MCF 10A (cell line): ENCODE measurements around the gene CDK3. TPM values are rescaled to one million over a fixed set of nuclear protein-coding genes. Genes with fewer than 3 reads are reported as not detected.
"Not testable (repeated sequence)": the region's sequence is repeated elsewhere in the genome, so short reads cannot be mapped to it uniquely, and the experiment has no call there.

ENCODE experiments used
- BruUV-seq: library from RNA; stranded (reverse); fragments of 400-500 nt; replicated peaks from 2 replicates; lab custom pipeline; 2021; lab: Mats Ljungman, UMichigan
- CTCF ChIA-PET: fragments of 300-600 bp; sonication (Branson Sonifier 250); formaldehyde crosslinking; extraction: SDS; loops from one replicate; lab custom pipeline; 2021; ENCODE audit warnings: antibody characterized with exemption, inconsistent platforms; lab: Yijun Ruan, JAX
- POLR2A ChIA-PET: fragments of 300-600, 350-650 bp; sonication (Branson Sonifier 250); formaldehyde crosslinking; extraction: SDS; loops from one replicate; lab custom pipeline; 2020; ENCODE audit warnings: antibody characterized with exemption, inconsistent platforms; lab: Yijun Ruan, JAX
- DNase-seq: peaks from one replicate; pipeline ENCODE4 v3.0.0-alpha.2; 2018; ENCODE audit not compliant: unreplicated experiment
- H3K27ac Mint-ChIP-seq: one replicate; pipeline ENCODE4 v1.8.0; 2022; ENCODE audit warnings: mild to moderate bottlenecking, low read depth, mixed read lengths; ENCODE audit not compliant: unreplicated experiment
- H3K27me3 Mint-ChIP-seq: one replicate; pipeline ENCODE4 v1.8.0; 2022; ENCODE audit warnings: mixed read lengths; ENCODE audit not compliant: insufficient read depth, unreplicated experiment
- H3K36me3 Mint-ChIP-seq: one replicate; pipeline ENCODE4 v1.8.0; 2022; ENCODE audit warnings: mild to moderate bottlenecking, moderate library complexity, mixed read lengths; ENCODE audit not compliant: insufficient read depth, unreplicated experiment
- H3K4me1 Mint-ChIP-seq: one replicate; pipeline ENCODE4 v1.8.0; 2022; ENCODE audit warnings: mixed read lengths; ENCODE audit not compliant: insufficient read depth, unreplicated experiment
- H3K4me3 Mint-ChIP-seq: one replicate; pipeline ENCODE4 v1.8.0; 2022; ENCODE audit warnings: mild to moderate bottlenecking, moderate library complexity, mixed read lengths; ENCODE audit not compliant: unreplicated experiment
- H3K9me3 Mint-ChIP-seq: one replicate; pipeline ENCODE4 v1.8.0; 2022; ENCODE audit warnings: mixed read lengths; ENCODE audit not compliant: unreplicated experiment
- CTCF ChIP-seq: fragments of 200-600 bp; IDR thresholded peaks from one replicate; pipeline ENCODE4 v1.8.0; 2022; ENCODE audit warnings: antibody characterized with exemption, mild to moderate bottlenecking; ENCODE audit not compliant: unreplicated experiment
- intact Hi-C: fragments of 100-400 bp; cut with micrococcal nuclease; formaldehyde crosslinking; loops from 2 replicates; pipeline ENCODE4 v1.14.1; 2022
- total RNA-seq: library from RNA; stranded (reverse); gene quantifications from 2 replicates; pipeline ENCODE4 v1.2.3, GENCODE V29; 2022

The CDK3 gene
- total RNA-seq, 1 experiment from 2014 or later = 5.3 TPM

GRCh38 chr17:75959839-75960511 is 40.7 kb upstream of the CDK3 start:
- Mint-ChIP-seq H3K9me3 (no peaks in the 10 kb centered on the region), H3K27ac (no peak overlapping the region), H3K4me1 (no peaks in the 10 kb centered on the region), H3K27me3 (no peaks in the 10 kb centered on the region), H3K4me3 (no peak overlapping the region), H3K36me3 (peaks cover 63% of the 10 kb centered on the region)
- no peak for DNase-seq
- no peak for TF ChIP-seq CTCF
- CTCF ChIA-PET = interaction anchor here (0.5 to 1.0 kb wide), 2 partner anchors 19 to 54 kb away, joined by 3 read pairs; partner anchors contain the start of genes ACOX1 and TEN1
- BruUV-seq = no TSS peak
- intact Hi-C loops = no loop called here
- POLR2A ChIA-PET = interaction anchor here (0.7 kb wide), 1 partner anchor 67 kb away, joined by 3 read pairs; no protein-coding TSS in a partner anchor

GRCh38 chr17:75965468-75965867 is 35.2 kb upstream of the CDK3 start:
- Mint-ChIP-seq H3K27me3 (no peaks in the 10 kb centered on the region), H3K4me1 (no peaks in the 10 kb centered on the region), H3K4me3 (no peak overlapping the region), H3K9me3 (no peaks in the 10 kb centered on the region), H3K27ac (no peak overlapping the region), H3K36me3 (peaks cover 37% of the 10 kb centered on the region)
- TF ChIP-seq CTCF = no peak
- POLR2A ChIA-PET = interaction anchor here (0.6 to 1.1 kb wide), 2 partner anchors 15 to 25 kb away, joined by 3 to 4 read pairs; no protein-coding TSS in a partner anchor
- intact Hi-C loops = no loop called here
- CTCF ChIA-PET = interaction anchor here (0.7 to 1.0 kb wide), 2 partner anchors 48 to 70 kb away, joined by 3 to 4 read pairs; no protein-coding TSS in a partner anchor
- BruUV-seq = no TSS peak
- DNase-seq = no peak

- POLR2A ChIA-PET = not testable (repeated sequence)
Measured at GRCh38 chr17:75969044-75969443, 31.6 kb upstream of the CDK3 start.

GRCh38 chr17:75970011-75970523 is 30.6 kb upstream of the CDK3 start:
- intact Hi-C loops = no loop called here
- peaks cover 45% of the 10 kb centered on the region for H3K36me3 Mint-ChIP-seq
- H3K27ac Mint-ChIP-seq = no peak overlapping the region
- no peaks in the 10 kb centered on the region for H3K27me3 Mint-ChIP-seq
- no TSS peak for BruUV-seq
- H3K4me1 Mint-ChIP-seq = peaks cover 4% of the 10 kb centered on the region
- no peak overlapping the region for H3K4me3 Mint-ChIP-seq
- no peaks in the 10 kb centered on the region for H3K9me3 Mint-ChIP-seq
- ChIA-PET CTCF (no interaction called here), POLR2A (interaction anchor here (0.7 kb wide), 1 partner anchor 352 kb away, joined by 3 read pairs; no protein-coding TSS in a partner anchor)
- DNase-seq = no peak
- no peak for TF ChIP-seq CTCF

More at GRCh38 chr17:75969044-75969443, 31.6 kb upstream of the CDK3 start:
- H3K4me1 Mint-ChIP-seq, DNase-seq, CTCF ChIA-PET, H3K9me3 Mint-ChIP-seq, H3K4me3 Mint-ChIP-seq, intact Hi-C loops, BruUV-seq, H3K27me3 Mint-ChIP-seq, H3K27ac Mint-ChIP-seq: not testable (repeated sequence)
- peaks cover 42% of the 10 kb centered on the region for H3K36me3 Mint-ChIP-seq
